ENCODE results near the gene PCDHGA4.
"Not testable (repeated sequence)": the region's sequence is repeated elsewhere in the genome, so short reads cannot be mapped to it uniquely, and the experiment has no call there.

PCDHGA4 gene

GRCh38 chr5:141354900-141355469 is at the start of gene PCDHGA4:
Gene PCDHGA4, plus strand, starts transcription at chr5:141355021. Its CDS starts 87 bp downstream, at chr5:141355108.
- no peak for DNase-seq

- no peak for DNase-seq
Observed at GRCh38 chr5:141306630-141307029, 48.2 kb upstream of the PCDHGA4 start.

GRCh38 chr5:141313711-141314110 is 41.1 kb upstream of the PCDHGA4 start:
- no peak for DNase-seq

- DNase-seq = not testable (repeated sequence)
Observed at GRCh38 chr5:141316963-141317362, 37.9 kb upstream of the PCDHGA4 start.

- DNase-seq = no peak
Observed at GRCh38 chr5:141319202-141319601, 35.6 kb upstream of the PCDHGA4 start.

GRCh38 chr5:141319699-141320098 is 35.1 kb upstream of the PCDHGA4 start:
- DNase-seq = no peak

GRCh38 chr5:141320225-141321169 is 34.3 kb upstream of the PCDHGA4 start, which contains the start of gene TAF7:
Gene TAF7, minus strand, starts transcription at chr5:141320784. Its CDS starts 740 bp downstream, at chr5:141320044.
- peak; percentile 87 for DNase-seq

GRCh38 chr5:141322261-141322660 is 32.6 kb upstream of the PCDHGA4 start:
- no peak for DNase-seq

GRCh38 chr5:141326088-141326854 is 28.6 kb upstream of the PCDHGA4 start:
- DNase-seq = peak; percentile 39

GRCh38 chr5:141328231-141328630 is 26.6 kb upstream of the PCDHGA4 start:
- DNase-seq = no peak

GRCh38 chr5:141330299-141331080 is 24.3 kb upstream of the PCDHGA4 start, which contains the start of gene PCDHGA1:
Gene PCDHGA1, plus strand, starts transcription at chr5:141330514.
- no peak for DNase-seq

GRCh38 chr5:141332571-141332970 is 22.2 kb upstream of the PCDHGA4 start:
- DNase-seq = not testable (repeated sequence)

- no peak for DNase-seq
Observed at GRCh38 chr5:141338538-141339306, 16.1 kb upstream of the PCDHGA4 start, which contains the start of gene PCDHGA2. Gene PCDHGA2, plus strand, starts transcription at chr5:141338760.

- not testable (repeated sequence) for DNase-seq
Observed at GRCh38 chr5:141340781-141341354, 14.0 kb upstream of the PCDHGA4 start.

GRCh38 chr5:141342773-141343172 is 12.0 kb upstream of the PCDHGA4 start:
- no peak for DNase-seq

GRCh38 chr5:141343242-141343952 is 11.4 kb upstream of the PCDHGA4 start, which contains the start of gene PCDHGA3:
Gene PCDHGA3, plus strand, starts transcription at chr5:141343829. Its CDS starts 205 bp downstream, at chr5:141344034.
- no peak for DNase-seq

GRCh38 chr5:141343953-141344463 is 10.8 kb upstream of the PCDHGA4 start:
- no peak for DNase-seq

- no peak for DNase-seq
Observed at GRCh38 chr5:141345327-141345726, 9.5 kb upstream of the PCDHGA4 start.

- DNase-seq = not testable (repeated sequence)
Observed at GRCh38 chr5:141346017-141346416, 8.8 kb upstream of the PCDHGA4 start.

Measured in NCI-H2029 (cell line).